Stimulated activated CD8-positive, alpha-beta memory T cell treated with anti-CD3 and anti-CD28 coated beads, Interleukin-15, amount 100 ng/mL, for 4 hours (primary cell): ENCODE measurements around the gene TRMT44.

Experiments used
- DNase-seq, 2 donors: peaks; one replicate each; pipeline ENCODE4 v3.0.0-alpha.2; 2020; ENCODE audit warnings: low read depth in 2 of 2

TRMT44 gene

DNA sequence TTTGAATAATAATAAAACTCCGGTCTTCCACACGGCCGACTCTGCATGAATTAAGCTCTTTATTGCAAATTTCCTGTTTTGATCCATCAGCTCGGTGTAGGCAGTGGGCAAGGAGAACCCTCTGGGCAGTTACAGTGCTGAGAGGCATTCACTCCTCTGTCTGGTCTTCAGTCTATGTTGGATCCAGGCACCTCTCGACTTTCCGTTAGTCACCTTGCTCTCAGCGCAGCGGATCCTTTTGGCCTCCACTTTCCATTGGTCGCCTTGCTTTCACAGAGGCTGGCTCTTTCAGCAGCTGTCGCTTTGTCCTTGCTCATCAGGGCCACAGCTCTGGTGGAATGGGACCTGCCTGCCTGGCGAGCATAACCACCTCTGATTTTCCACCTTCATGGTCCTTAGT, 52.9 kb downstream of the TRMT44 start:
- DNase-seq, result no peak

- no peak for DNase-seq
These were observed 53.6 kb downstream of the TRMT44 start for GRCh38 chr4:8494218-8494617.

DNA sequence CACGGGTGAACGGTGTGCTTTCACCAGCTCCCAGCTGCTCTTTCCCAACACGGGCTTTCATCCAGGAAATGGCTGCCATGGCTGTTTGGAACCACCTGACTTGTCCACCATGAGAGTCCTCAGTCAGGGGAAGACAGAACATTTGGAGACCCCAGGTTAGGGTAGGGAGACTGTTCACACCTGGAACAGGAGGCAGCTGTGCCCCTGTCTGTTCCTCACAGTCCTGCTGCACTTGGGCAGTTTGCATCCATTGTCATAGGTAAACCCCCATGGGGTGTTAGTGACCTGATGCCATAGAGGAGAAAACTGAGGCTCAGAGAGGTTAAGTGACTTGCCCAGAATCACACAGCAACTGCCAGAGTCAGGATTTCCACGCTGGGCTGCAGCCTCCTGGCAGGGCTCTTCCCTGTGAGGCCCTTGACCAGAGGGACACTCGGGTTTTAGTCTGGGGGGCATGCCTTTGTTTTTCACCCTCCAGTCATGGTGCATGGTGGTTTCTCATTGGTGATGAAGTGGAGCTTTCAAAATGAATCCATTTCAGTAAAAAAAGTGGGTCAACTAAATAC, 54.5 kb downstream of the TRMT44 start:
- DNase-seq, result no peak

DNA sequence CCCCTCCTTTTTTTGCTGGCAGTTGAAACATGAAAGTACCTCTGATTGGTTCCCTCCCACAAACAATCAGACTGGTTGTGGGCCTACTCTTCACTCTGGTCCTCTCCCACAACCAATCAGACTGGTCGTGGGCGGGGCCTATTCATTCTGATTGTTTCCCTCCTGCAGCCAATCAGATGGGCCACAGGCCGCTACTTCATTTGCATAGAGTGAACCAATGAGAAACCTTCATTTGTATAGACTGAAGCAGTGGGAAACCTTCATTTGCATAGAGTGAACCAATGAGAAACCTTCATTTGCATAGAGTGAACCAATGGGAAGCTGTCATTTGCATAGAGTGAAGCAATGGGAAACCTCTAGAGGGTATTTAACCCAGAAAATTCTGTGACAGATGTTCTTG, 55.2 kb downstream of the TRMT44 start:
- no peak for DNase-seq

DNA sequence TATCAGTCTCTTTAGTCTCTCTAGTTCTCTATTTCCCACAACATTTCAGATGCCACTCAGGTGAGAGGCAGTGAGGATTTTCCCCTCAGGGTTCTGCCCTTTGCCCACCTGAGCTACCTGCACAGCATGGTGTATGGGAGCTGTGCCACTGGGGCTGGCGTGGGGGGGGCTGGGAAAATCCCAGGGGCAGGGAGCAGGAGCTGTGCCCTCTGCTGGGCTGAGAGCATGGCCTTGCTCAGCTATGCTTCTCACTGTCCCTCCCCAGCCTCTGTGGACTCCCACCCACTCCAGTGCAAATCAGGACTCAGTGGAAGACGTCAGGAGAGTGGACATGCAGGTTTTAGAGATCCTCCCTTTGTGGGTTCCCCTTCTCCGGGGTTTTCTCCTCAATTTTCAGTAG, 57.2 kb downstream of the TRMT44 start:
- DNase-seq, result no peak

- DNase-seq, result no peak
These were observed 60.4 kb downstream of the TRMT44 start for GRCh38 chr4:8500966-8501365.

GRCh38 chr4:8501781-8502180, 61.2 kb downstream of the TRMT44 start:
- DNase-seq, result no peak

- no peak for DNase-seq
These were observed 61.8 kb downstream of the TRMT44 start for GRCh38 chr4:8502371-8502770.

DNA sequence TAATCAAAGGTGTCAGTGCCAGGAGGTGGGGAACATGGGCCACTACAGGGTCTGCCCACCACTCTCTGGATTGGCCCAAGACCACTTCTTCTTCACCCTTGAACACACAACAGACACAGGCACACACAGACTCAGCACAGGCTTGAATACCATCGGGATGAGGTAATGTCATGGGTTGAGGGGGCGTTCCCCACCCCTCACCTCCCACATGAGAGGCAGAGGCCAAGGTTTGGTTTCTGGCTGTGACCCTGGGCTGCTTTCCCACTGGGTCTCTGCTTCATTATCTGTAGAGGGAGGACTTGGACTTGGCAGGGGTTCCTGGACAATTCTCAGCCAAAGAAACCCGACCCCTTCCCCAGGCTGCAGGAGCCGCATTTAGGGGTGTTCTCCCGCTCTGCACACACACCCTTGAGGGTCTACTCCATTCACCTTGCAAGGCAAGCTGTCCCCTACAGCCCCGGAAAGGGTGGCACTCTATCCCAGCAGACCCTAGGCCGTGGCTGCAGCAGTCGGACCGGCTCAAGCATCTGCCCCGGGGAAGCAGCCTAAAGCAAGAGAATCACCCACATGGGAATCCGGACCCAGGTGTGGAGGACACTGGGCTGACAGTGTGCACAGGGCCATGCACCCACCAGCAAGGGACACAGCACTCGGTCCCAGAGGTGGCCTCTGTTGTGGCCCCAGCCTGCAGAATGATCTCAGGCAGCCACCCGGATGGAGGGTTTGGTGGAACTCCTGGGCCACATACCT, 62.4 kb downstream of the TRMT44 start:
- no peak for DNase-seq

DNA sequence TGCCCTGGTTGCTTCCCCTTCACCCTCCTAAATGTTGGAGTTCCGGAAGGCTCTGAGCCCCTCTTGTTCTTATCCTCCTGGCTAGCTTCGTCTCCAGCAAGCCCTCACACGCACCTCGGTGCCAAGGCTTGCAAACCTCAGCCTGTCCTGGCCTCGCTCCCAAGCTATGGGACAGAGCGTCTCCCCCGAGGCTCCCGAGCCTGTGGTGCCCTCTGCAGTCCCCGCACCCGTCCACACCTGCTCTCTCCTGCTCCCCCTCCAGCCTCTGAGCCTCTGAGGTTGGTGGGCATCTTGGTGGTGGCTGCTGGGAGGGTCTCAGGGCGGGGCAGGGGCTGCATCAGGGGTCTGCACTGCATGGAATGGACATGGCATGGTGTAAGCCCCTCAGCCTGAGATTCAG, 63.2 kb downstream of the TRMT44 start:
- no peak for DNase-seq

- DNase-seq, result no peak
These were observed 63.9 kb downstream of the TRMT44 start for GRCh38 chr4:8504279-8505007.

GRCh38 chr4:8505229-8505628, 64.7 kb downstream of the TRMT44 start:
- DNase-seq, result no peak

DNA sequence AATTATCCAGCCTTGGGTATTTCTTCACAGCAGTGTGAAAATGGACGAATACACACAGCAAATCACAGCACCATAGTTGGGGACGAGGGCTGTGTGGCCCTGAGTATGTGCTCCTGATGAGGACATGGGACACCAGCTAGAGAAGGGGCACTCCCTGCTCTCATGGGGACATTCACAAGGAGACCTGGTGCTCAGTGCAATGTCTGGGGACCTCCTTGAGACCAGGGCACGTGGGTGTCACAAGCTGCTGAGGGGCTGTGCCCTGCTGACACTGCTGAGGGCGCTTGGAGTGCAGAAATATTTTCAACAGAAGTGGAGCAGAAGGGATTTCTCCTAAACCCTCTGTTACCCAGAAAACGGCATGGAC, 65.4 kb downstream of the TRMT44 start:
- DNase-seq, result no peak

- no peak for DNase-seq
These were observed 66.0 kb downstream of the TRMT44 start for GRCh38 chr4:8506373-8507195.

GRCh38 chr4:8507196-8507570, 66.6 kb downstream of the TRMT44 start:
- no peak for DNase-seq

GRCh38 chr4:8507624-8508023, 67.0 kb downstream of the TRMT44 start:
- no peak for DNase-seq

GRCh38 chr4:8508266-8508665, 67.7 kb downstream of the TRMT44 start:
- no peak for DNase-seq

DNA sequence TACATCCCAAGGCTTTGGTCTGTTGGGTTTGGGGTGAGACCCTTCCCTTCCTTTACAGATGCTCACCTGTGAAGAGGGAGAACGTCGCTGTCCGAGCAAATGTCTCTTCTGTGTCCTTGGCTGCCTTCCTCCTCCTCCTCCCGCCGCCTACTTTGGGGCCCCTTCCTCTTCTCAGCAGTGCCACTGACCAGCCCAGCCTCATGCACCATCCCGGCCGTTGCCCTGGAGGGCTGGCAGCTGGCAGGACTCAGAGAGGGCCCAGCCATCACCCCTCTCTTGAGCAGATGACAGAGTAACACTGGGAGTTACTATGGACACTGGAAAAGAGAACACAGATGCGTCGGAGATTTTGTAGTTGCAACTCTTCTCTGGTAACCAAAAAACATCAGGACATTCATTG, 68.2 kb downstream of the TRMT44 start:
- DNase-seq, result no peak

- no peak for DNase-seq
These were observed 68.9 kb downstream of the TRMT44 start for GRCh38 chr4:8509311-8509950.

DNA sequence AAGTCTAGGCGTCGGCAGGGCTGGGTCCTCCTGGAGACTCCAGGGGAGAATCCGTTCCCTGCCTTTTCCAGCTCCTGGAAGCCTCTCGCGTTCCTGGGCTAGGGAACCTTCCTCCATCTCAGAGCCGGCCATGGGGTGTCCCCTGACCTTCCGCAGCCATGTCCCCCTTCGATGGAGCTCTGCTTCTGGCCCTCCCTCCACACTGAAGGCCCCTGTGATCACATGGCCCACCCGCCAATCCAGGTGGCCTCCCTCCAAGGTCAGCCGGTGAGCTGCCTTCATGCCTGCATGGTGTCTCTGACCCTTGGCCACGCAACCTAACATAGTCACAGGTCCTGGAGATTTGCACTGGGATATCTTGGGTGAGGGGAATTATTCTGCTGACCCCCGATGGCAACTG, 69.6 kb downstream of the TRMT44 start:
- DNase-seq, result no peak

DNA sequence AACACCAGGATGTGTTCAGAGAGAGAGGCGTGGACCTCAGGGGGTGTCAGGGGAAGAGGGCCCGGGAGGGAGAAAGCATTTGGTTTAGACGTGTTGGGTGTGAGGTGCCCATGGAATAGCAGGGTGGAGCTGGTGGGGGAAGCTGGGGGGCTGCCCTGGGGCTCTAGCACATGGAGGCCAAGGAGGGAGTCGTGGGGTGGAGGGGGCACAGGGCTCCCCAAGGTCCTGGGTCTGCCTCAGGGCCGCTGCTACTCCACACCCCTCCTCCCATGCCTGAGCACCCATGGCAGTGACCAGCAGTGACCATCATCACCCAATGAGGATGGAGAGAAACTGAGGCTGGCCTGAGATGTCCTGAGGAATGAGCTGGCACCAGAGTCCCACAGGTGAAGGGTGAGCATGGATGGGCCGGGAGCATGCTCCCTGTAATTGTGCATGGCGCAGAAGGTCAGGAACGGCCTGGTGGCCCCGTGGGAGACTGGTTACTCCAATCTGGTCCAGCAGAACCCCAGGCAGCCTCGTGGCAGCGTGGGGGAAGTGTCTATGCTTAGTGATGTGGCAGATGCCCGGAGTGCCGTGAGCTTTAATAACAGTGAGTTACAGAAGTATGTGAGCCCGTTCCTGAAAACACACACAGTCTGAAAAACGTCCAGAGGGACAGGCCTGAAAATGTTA, 70.2 kb downstream of the TRMT44 start:
- DNase-seq, result no peak
